ENCODE data around the gene NDFIP1. TPM values are rescaled to one million over a fixed set of nuclear protein-coding genes. Genes with fewer than 3 reads are reported as not detected.
A peak's percentile ranks its signal among the peaks of the same experiment; 100 is the strongest.

NDFIP1 gene
- total RNA-seq, 1 donor from 2014 or later = 16.8 TPM

DNA sequence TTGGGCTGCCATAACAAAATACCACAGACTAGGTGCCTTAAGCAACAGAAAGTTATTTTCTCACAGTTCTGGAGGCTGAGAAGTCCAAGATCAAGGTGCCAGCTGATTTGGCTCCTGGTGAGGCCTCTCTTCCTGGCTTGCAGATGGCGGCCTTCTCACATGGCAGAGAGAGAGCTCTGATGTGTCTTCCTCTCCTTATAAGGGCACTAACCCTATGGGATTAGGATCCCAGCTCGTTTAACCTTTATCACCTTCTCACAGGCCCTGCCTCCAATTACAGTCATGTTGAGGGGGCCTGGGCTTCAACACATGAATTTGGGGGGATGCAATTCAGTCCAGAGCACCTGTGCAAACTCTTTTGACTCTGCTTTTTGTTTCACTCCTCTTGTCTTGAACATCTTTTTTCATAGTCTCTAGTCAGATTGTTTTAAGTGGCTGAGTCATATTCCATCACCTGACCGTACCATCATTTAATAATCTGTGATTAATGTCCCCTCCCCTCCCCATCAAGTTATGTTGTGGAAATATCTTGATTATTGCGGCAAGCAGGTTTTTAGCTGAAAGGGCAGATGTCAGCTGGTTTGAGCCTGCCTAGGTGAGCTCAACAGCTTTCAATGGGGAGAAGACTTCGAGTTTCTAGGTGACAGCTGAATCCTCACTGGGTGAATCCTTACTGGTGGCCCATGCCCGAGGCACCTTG, 61.8 kb downstream of the NDFIP1 start:
- peak; percentile 26 for DNase-seq (ENCODE audit: low read depth)
- no peaks in the 10 kb centered on the region for H3K36me3 ChIP-seq (ENCODE audit: control insufficient read depth, insufficient read depth, low read length)
- no peaks in the 10 kb centered on the region for H3K27me3 ChIP-seq (ENCODE audit: control insufficient read depth, insufficient read depth, low read length)
- no peak overlapping the region for H3K4me3 ChIP-seq (ENCODE audit: low read depth, low read length)
- FAIRE-seq = no peak
- TF ChIP-seq, protein P1, sequence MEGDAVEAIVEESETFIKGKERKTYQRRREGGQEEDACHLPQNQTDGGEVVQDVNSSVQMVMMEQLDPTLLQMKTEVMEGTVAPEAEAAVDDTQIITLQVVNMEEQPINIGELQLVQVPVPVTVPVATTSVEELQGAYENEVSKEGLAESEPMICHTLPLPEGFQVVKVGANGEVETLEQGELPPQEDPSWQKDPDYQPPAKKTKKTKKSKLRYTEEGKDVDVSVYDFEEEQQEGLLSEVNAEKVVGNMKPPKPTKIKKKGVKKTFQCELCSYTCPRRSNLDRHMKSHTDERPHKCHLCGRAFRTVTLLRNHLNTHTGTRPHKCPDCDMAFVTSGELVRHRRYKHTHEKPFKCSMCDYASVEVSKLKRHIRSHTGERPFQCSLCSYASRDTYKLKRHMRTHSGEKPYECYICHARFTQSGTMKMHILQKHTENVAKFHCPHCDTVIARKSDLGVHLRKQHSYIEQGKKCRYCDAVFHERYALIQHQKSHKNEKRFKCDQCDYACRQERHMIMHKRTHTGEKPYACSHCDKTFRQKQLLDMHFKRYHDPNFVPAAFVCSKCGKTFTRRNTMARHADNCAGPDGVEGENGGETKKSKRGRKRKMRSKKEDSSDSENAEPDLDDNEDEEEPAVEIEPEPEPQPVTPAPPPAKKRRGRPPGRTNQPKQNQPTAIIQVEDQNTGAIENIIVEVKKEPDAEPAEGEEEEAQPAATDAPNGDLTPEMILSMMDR (IDR thresholded peaks at IDR 0.05; ENCODE audit: insufficient read depth, low read length, severe bottlenecking) = no peak

DNA sequence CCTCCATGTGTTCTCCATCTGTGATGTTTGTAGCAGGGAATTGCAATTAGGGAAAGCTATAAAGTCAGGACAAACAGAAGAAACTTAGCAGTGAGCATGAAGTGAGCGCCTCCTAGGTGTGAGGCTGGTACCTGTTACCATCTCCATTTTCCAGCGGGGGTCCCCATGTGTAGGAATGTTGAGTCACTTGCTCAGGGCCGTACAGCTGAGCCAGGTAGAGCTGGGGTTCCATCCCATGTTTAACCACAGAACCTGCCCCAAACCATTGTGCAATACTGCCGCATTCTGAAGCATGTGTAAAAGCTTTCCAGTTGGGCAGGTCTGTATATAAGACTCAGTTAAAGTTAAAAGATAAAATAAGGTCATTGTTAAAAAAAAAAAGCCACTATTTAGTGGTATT, 62.7 kb downstream of the NDFIP1 start:
- Histone ChIP-seq H3K36me3 (ENCODE audit: control insufficient read depth, insufficient read depth, low read length) (no peaks in the 10 kb centered on the region), H3K4me3 (ENCODE audit: low read depth, low read length) (no peak overlapping the region), H3K27me3 (ENCODE audit: control insufficient read depth, insufficient read depth, low read length) (no peaks in the 10 kb centered on the region)
- TF ChIP-seq, protein P1 (IDR thresholded peaks at IDR 0.05; ENCODE audit: insufficient read depth, low read length, severe bottlenecking) = no peak
- DNase-seq (ENCODE audit: low read depth) (peak; percentile 30), FAIRE-seq (no peak)

DNA sequence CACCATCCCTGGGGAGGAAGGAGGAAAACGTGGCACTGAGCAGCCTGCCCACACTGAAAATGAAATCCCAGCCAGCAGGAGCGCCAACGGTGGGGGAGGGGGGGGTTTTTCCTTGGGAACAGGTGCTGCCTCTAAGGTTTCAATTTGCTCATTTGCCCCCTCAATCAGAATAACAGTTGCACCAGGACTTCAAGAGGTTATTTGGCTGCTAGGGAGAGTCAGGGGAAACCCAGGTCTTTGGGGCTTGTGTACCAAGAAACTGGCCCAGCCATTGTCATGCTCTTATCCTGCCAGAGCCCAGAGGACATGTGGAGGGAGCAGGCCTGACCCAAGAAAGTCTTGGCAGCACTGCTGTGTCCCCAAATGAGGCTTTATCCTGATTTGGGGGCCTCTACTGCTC, 66.5 kb downstream of the NDFIP1 start:
- peaks cover 2% of the 10 kb centered on the region for H3K27me3 ChIP-seq (ENCODE audit: control insufficient read depth, insufficient read depth, low read length)
- no peaks in the 10 kb centered on the region for H3K36me3 ChIP-seq (ENCODE audit: control insufficient read depth, insufficient read depth, low read length)
- TF ChIP-seq, protein P1 (IDR thresholded peaks at IDR 0.05; ENCODE audit: insufficient read depth, low read length, severe bottlenecking) = no peak
- no peak overlapping the region for H3K4me3 ChIP-seq (ENCODE audit: low read depth, low read length)
- DNase-seq (ENCODE audit: low read depth) = no peak
- FAIRE-seq = no peak

DNA sequence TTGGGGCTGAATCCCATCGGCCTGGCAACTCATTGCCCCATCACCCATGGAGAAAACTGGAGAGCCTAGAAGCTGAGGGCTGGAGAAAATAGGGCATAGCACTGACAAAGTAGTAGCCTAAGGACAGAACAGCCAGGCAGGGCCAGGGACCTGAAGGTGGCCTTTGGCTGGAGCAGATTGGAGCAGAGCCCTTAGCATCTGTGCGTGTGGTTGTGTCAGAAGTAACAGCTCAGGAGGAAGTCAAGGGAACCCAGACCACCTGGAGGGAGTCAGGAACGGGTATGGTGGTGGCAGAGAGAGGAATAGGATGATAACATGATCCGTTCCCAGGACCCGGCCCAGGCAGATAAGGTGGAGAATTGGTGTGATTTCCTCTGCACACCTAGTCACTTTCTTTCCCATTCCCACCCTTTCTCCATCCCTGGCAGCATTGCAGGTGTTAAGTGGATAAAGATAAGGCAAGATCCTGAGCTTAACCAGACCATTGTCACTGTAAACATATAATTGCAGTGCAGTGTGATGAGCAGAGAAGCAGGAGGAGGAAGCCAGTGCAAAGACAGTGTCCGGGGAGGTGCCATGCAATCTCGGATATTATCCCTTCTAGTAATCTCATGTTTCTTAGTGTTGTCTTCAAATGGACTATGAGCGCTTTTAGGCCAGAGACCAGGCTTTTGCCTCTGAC, 67.0 kb downstream of the NDFIP1 start:
- TF ChIP-seq, protein P1 (IDR thresholded peaks at IDR 0.05; ENCODE audit: insufficient read depth, low read length, severe bottlenecking) = no peak
- Histone ChIP-seq H3K4me3 (ENCODE audit: low read depth, low read length) (no peak overlapping the region), H3K27me3 (ENCODE audit: control insufficient read depth, insufficient read depth, low read length) (peaks cover 2% of the 10 kb centered on the region), H3K36me3 (ENCODE audit: control insufficient read depth, insufficient read depth, low read length) (no peaks in the 10 kb centered on the region)
- FAIRE-seq (peak; percentile 47), DNase-seq (ENCODE audit: low read depth) (no peak)

DNA sequence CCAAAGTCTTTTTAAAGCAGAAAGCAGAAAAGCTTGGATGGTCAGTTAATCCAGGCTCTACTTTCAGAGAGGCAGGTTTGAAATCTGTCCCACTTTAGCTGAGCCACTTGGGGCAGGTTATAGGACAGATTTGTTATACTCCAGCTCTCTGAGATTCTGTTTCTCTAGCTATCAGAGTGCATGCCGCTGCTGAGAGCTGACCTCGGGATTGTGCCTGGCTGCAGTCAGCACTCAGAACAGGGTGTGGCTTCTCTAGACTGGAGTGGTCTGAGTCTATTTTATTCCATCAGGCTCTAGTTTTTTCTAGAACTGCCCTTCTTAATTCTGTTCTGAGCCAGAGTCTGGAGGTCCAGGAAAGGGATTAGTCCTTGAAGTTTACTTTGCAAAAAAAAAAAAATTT, 67.7 kb downstream of the NDFIP1 start:
- DNase-seq (ENCODE audit: low read depth) = no peak
- Histone ChIP-seq H3K4me3 (ENCODE audit: low read depth, low read length) (no peak overlapping the region), H3K27me3 (ENCODE audit: control insufficient read depth, insufficient read depth, low read length) (peaks cover 2% of the 10 kb centered on the region), H3K36me3 (ENCODE audit: control insufficient read depth, insufficient read depth, low read length) (no peaks in the 10 kb centered on the region)
- TF ChIP-seq, protein P1 (IDR thresholded peaks at IDR 0.05; ENCODE audit: insufficient read depth, low read length, severe bottlenecking) = no peak
- FAIRE-seq = no peak

Measured in bronchial epithelial cell (primary cell).